Endothelial cell of umbilical vein (primary cell): Measurements from ENCODE around the gene PDZD4. TPM values are rescaled to one million over a fixed set of nuclear protein-coding genes. Genes with fewer than 3 reads are reported as not detected.

Experiments used
- BruUV-seq: library from RNA; stranded (reverse); fragments of 400-500 nt; replicated peaks from 2 replicates; lab custom pipeline; 2021; lab: Mats Ljungman, UMichigan
- CTCF ChIA-PET: fragments of 300-600, 350-600 bp; sonication (Branson Sonifier 250); formaldehyde crosslinking; loops from one replicate; lab custom pipeline; 2021; ENCODE audit warnings: antibody characterized with exemption, inconsistent platforms; lab: Charles Lee
- POLR2A ChIA-PET: fragments of 300-600, 350-600 bp; sonication (Branson Sonifier 250); formaldehyde crosslinking; loops from one replicate; lab custom pipeline; 2021; ENCODE audit warnings: antibody characterized with exemption, inconsistent platforms; lab: Charles Lee
- DNase-seq: peaks from one replicate; pipeline ENCODE4 v3.0.0-alpha.2; 2011; ENCODE audit warnings: low read depth, low spot score
- FAIRE-seq: peaks from 2 replicates; lab custom pipeline; 2011; peaks lifted over from hg19 to GRCh38; lab: Jason Lieb, UNC
- H2AFZ ChIP-seq: 2 replicates; pipeline ENCODE4 v1.6.0; 2012; ENCODE audit warnings: low read depth, low read length, control low read depth, inconsistent platforms
- H3K27ac ChIP-seq: 2 replicates; pipeline ENCODE4 v1.5.1; 2011; ENCODE audit warnings: low read depth, mild to moderate bottlenecking, control low read depth, low read length, moderate library complexity; ENCODE audit not compliant: insufficient read depth
- H3K27me3 ChIP-seq, 2 experiments: 2 replicates each; pipeline versions ENCODE4 v1.6.0 to v1.6.1; 2011; ENCODE audit warnings: low read length in 2 of 2, mixed read lengths in 1 of 2; ENCODE audit not compliant: control insufficient read depth in 2 of 2, insufficient read depth in 2 of 2
- H3K36me3 ChIP-seq, 2 experiments: 2 replicates in 1 of 2; 3 replicates in 1 of 2; pipeline ENCODE4 v1.5.1; 2011; ENCODE audit warnings: low read length in 2 of 2, mild to moderate bottlenecking in 1 of 2, moderate library complexity in 1 of 2; ENCODE audit not compliant: control insufficient read depth in 2 of 2, insufficient read depth in 2 of 2; ENCODE audit errors: extremely low read depth in 1 of 2
- H3K4me1 ChIP-seq: 3 replicates; pipeline ENCODE4 v1.5.1; 2011; ENCODE audit warnings: mild to moderate bottlenecking, low read length; ENCODE audit not compliant: control insufficient read depth, insufficient read depth; ENCODE audit errors: extremely low read depth
- H3K4me2 ChIP-seq: 2 replicates; pipeline ENCODE4 v1.6.1; 2011; ENCODE audit warnings: low read length, control low read depth, mixed read lengths; ENCODE audit not compliant: insufficient read depth
- H3K4me3 ChIP-seq, 3 experiments: fragments of 200-600 bp in 1 of 3; sonication (generic), shearing (Covaris generic) in 1 of 3; replicated peaks in 1 of 3; 2 replicates each; pipeline ENCODE4 v1.5.1; 2011 to 2016; ENCODE audit warnings: control low read depth in 3 of 3, low read length in 3 of 3, mild to moderate bottlenecking in 2 of 3, inconsistent platforms in 1 of 3, low read depth in 1 of 3, moderate library complexity in 1 of 3; ENCODE audit not compliant: insufficient read depth in 1 of 3
- H3K79me2 ChIP-seq: 2 replicates; pipeline ENCODE4 v1.6.0; 2012; ENCODE audit warnings: low read length, inconsistent platforms; ENCODE audit not compliant: control insufficient read depth, insufficient read depth
- H3K9ac ChIP-seq: replicated peaks from 2 replicates; pipeline ENCODE3; 2011; ENCODE audit warnings: low read length, control low read depth; ENCODE audit not compliant: insufficient read depth; ENCODE audit errors: extremely low read depth
- H3K9me1 ChIP-seq: replicated peaks from 3 replicates; pipeline ENCODE4 v1.6.0; 2011; ENCODE audit warnings: mild to moderate bottlenecking, low read length; ENCODE audit not compliant: control insufficient read depth, insufficient read depth; ENCODE audit errors: extremely low read depth
- H3K9me3 ChIP-seq: replicated peaks from 2 replicates; pipeline ENCODE4 v1.5.1; 2012; ENCODE audit warnings: low read length, inconsistent platforms; ENCODE audit not compliant: control insufficient read depth, insufficient read depth
- H4K20me1 ChIP-seq: replicated peaks from 2 replicates; pipeline ENCODE3; 2011; ENCODE audit warnings: mild to moderate bottlenecking, low read length; ENCODE audit not compliant: control insufficient read depth, insufficient read depth; ENCODE audit errors: extremely low read depth
- CTCF ChIP-seq, 2 donors: IDR thresholded peaks; 1 replicate in 1 of 2; 2 replicates in 1 of 2; pipeline ENCODE4 v1.5.1; 2011; ENCODE audit warnings: low read length in 2 of 2, mild to moderate bottlenecking in 2 of 2, moderate library complexity in 2 of 2, control low read depth in 1 of 2, inconsistent platforms in 1 of 2, low read depth in 1 of 2; ENCODE audit not compliant: insufficient read depth in 1 of 2; ENCODE audit errors: extremely low read depth in 1 of 2
- EZH2 ChIP-seq: IDR thresholded peaks from 2 replicates; pipeline ENCODE4 v1.6.1; 2012; ENCODE audit warnings: borderline replicate concordance, low read depth, mild to moderate bottlenecking, moderate library complexity, low read length, inconsistent platforms; ENCODE audit not compliant: severe bottlenecking
- FOS ChIP-seq: IDR thresholded peaks from 2 replicates; pipeline ENCODE4 v1.6.1; 2011; ENCODE audit warnings: mild to moderate bottlenecking, low read length, moderate library complexity, borderline replicate concordance; ENCODE audit not compliant: insufficient read depth
- GATA2 ChIP-seq: IDR thresholded peaks from 2 replicates; pipeline ENCODE4 v1.7.0; 2011; ENCODE audit warnings: low read depth, mild to moderate bottlenecking, moderate library complexity, mixed read lengths, low read length; ENCODE audit not compliant: insufficient read length, insufficient read depth
- MAX ChIP-seq: IDR thresholded peaks from 2 replicates; pipeline ENCODE4 v1.6.1; 2011; ENCODE audit not compliant: insufficient read depth, insufficient read length
- MYC ChIP-seq: IDR thresholded peaks from one replicate; pipeline ENCODE4 v1.6.1; 2011; ENCODE audit warnings: mild to moderate bottlenecking, low read depth, low read length
- POLR2A ChIP-seq: IDR thresholded peaks from 2 replicates; pipeline ENCODE4 v1.6.1; 2012; ENCODE audit warnings: low read depth, mild to moderate bottlenecking, control low read depth, low read length
- POLR2AphosphoS5 ChIP-seq: IDR thresholded peaks from 2 replicates; pipeline ENCODE4 v1.6.1; 2012; ENCODE audit warnings: low read depth, mild to moderate bottlenecking, control low read depth, low read length, moderate library complexity; ENCODE audit not compliant: insufficient read depth
- dilution Hi-C: fragments of 300-500 bp; cut with MboI; formaldehyde crosslinking; loops from one replicate; pipeline ENCODE4 v1.15.0; 2019; ENCODE audit warnings: low sequenced_read_pairs; ENCODE audit not compliant: extremely low pct_ligation_motif_present
- intact Hi-C: fragments of 100-400 bp; cut with micrococcal nuclease; formaldehyde crosslinking; loops from one replicate; pipeline ENCODE4 v1.10.0; 2022
- polyA plus RNA-seq, 4 experiments: library from polyadenylated mRNA; depleted of rRNA in 3 of 4; stranded (reverse) in 3 of 4; unstranded in 1 of 4; fragments of >200 nt; gene quantifications; 2 replicates each; pipeline versions ENCODE4 v1.2.1 to v1.2.3, GENCODE V29; 2011 to 2012; ENCODE audit warnings: missing spikeins in 1 of 4
- total RNA-seq: library from RNA; stranded (reverse); gene quantifications from 2 replicates; pipeline ENCODE4 v1.2.3, GENCODE V29; 2021

PDZD4 gene
- total and polyA plus RNA-seq, 2 donors (not counting 3 experiments of a cell fraction or from before 2014, with no cell fraction given), result 0.07 to 0.09 TPM

GRCh38 chrX:153777261-153778090 is 52.9 kb downstream of the PDZD4 start:
- intact Hi-C loops, result no loop called here
- no peaks in the 10 kb centered on the region for H3K4me1 ChIP-seq
- FAIRE-seq (no peak), DNase-seq (no peak)
- H3K36me3 ChIP-seq, result peaks cover 0 to 7% of the 10 kb centered on the region in 2 experiments
- CTCF ChIA-PET, result interaction anchor here (0.9 to 1.1 kb wide), 2 partner anchors 13 to 170 kb away, joined by 3 to 6 read pairs; partner anchors contain the start of gene PLXNB3
- H3K79me2 ChIP-seq, result no peaks in the 10 kb centered on the region
- no peak overlapping the region for H3K27ac ChIP-seq
- TF ChIP-seq POLR2A, result no peak
- TF ChIP-seq GATA2, result no peak
- no peak for TF ChIP-seq FOS
- no peak for TF ChIP-seq CTCF (IDR thresholded peaks at IDR 0.05; ENCODE audit: extremely low read depth in 1 of 2, insufficient read depth in 1 of 2, low read depth in 1 of 2, low read length in 2 of 2)
- TF ChIP-seq POLR2AphosphoS5, result no peak
- TF ChIP-seq MYC, result no peak
- no peak for TF ChIP-seq EZH2
- TF ChIP-seq MAX, result no peak
- POLR2A ChIA-PET, result no interaction called here
- BruUV-seq, result no TSS peak
- H3K4me2 ChIP-seq, result no peak overlapping the region
- H3K4me3 ChIP-seq, result no peak overlapping the region
- no peaks in the 10 kb centered on the region for H3K9me1 ChIP-seq
- H3K27me3 ChIP-seq, result no peaks in the 10 kb centered on the region
- no peaks in the 10 kb centered on the region for H3K9me3 ChIP-seq
- H4K20me1 ChIP-seq, result no peaks in the 10 kb centered on the region
- dilution Hi-C loops, result no loop called here
- H2AFZ ChIP-seq, result no peak overlapping the region
- no peak overlapping the region for H3K9ac ChIP-seq
